Activated CD8-positive, alpha-beta memory T cell treated with anti-CD3 and anti-CD28 coated beads, Interleukin-2, amount 50 U/mL, for 48 hours (primary cell): ENCODE measurements around the gene ADM5.

Experiments
- DNase-seq: peaks from one replicate; pipeline ENCODE4 v3.0.0-alpha.2; 2020

Gene ADM5, protein sequence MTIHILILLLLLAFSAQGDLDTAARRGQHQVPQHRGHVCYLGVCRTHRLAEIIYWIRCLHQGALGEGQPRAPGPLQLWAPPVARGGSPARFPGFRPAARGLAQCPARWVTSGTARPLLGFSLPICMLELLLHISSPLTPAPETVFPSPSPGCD

DNA sequence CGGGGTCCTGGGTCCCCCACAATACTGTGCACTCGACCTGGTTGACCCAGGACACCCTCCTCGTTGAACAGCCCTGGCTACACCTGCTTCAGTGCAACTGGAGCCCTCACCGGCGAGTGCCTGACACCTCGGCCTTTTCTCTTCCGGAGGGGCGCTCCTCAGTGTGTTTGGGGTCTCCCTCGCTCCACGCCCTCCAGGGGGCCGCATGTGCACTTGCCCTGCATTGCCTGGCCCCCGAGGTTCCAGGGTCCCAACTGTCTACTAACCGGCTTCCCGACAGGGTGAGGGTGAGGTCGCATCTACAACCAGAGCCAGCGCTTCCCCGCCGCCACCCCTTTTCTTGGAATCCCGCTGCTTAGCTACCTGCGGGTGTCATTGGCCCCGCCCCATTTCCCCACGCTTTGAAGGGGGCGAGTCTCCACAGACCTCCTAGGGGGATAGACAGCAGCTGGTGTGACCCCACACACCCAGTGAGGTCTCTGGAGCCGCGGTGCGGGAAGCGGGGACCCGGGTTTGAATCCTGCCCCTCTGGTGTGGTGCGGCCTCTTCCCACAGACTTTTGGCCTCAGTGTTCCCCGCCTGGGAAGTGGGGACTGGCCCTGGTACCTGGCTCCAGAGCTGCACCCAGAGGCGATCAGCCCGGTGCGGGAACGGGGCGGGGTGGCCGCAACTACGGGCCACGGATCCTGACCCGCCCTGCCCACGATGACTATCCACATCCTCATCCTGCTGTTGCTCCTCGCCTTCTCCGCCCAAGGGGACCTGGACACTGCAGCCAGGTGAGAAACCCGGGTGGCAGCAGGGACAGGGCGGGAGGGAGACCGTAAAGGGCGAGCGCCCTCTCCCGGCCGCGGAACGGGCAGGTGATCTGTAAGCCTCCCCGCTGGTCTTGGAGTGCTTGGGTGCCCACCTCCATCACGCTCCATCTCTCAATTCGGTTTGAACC, at the start of gene ADM5:
Gene ADM5 (plus strand): TSS at position 462 of the 946 bp plus-strand sequence. CDS start 244 bp downstream, at position 706.
- peak; percentile 83 for DNase-seq

DNA sequence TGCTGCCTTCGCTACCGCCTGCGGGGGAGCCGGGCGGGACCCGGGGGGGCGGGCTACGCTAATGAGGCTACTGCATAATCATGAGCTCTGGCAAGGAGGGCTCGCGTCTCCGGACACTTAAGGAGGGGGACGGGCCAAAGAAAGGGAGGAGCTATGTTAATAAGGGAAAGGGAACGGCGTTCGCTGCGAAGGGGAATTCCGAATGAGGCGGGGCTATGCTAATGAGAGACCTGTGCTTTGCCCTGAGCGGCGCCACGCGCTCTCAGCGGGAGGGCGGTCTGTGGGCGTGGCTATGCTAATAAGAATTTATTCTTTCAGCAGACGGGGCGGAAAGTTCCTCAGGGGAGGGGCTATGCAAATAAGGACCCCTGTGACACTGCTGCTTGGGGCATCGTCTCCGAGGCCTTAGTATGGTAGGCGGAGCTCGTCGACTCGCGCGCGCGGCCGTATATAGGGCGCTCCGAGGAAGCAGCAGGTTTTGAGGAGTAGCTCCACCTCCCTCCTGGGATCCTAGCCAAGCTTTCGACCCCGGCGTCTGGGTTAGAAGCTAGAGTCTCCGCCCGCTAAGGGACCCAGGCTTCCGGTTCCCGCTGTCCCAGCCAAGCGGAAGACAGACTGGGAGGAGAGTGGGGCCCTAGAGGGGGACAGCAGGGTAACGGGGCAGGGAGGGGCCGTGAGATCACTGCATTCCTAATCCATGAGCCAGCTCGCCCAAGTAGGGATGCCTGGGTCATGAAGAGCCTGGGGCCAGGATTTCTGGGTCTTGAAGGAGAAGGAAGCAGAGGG, 49.1 kb upstream of the ADM5 start, which contains the start of gene RRAS:
Gene RRAS (minus strand): TSS at position 31 of the 786 bp plus-strand sequence. CDS start 45 bp downstream, outside the sequence.
- peak; percentile 99 for DNase-seq

DNA sequence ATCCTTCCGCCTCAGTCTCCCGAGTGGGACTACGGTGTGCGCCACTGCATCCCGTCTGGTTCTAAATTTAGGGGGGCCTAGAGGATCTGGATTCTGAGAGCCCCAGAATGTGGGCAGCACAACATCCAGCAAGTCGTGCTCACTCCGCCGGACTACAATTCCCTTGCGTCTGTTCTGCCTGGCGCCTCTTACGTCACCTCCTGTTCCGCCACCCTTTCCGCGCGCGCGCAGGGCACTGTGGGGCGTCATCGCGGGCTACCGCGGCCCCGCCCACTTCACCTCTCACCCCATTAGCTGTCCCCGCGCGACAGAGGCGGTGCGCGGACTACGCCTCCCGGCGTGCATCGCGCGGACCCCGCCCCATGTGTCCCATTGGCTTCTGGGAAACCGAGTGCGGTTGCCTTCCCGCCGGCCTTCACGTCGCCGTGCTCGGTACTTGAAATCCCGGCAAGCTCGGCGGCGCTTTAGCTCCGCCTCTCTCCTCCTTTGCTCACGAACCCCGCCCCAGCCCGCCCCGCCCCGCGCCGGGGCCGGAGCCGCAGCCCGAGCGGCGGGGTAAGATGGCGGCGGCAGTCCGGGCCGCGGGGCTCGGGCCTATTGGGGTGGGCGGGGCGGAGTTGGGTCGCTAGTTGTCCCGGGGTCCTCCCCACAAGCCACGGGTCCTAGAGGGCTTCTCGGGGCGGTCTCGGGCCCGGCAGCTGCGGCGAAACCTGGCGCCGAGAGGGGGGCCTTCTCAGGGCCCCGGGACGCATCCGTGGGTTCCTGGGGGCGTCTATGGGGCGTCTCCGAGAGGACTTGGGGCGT, 47.5 kb upstream of the ADM5 start, which contains the start of gene SCAF1:
Gene SCAF1 (plus strand): TSS at position 522 of the 804 bp plus-strand sequence. CDS start 2,818 bp downstream, outside the sequence.
- peak; percentile 99 for DNase-seq

DNA sequence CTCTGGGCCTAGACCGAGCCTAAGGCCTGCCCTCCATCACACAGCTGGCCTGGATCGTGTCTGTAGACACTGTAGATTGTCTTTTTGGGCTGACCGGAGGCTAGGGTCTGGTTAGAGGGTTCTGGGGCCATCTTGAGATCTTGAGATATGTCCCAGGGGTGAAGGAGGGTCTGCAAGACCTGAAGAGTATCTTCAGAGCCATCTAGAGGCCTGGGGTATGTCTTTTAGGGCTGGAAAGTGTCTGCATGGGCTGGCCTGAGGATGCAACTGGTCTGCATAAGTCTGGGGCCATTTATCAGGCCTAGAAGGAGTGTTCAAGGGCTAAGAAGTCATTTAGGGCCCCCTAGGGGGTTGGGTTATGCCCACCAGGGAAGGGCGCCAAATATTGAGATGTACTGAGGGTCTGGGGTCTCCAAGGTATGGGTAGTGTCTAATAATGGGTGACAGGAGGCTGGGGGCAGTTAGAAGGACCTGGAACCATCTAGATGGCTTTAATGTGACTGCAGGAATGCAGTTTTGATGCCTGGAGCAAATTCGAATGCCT, 46.8 kb upstream of the ADM5 start:
- no peak for DNase-seq

DNA sequence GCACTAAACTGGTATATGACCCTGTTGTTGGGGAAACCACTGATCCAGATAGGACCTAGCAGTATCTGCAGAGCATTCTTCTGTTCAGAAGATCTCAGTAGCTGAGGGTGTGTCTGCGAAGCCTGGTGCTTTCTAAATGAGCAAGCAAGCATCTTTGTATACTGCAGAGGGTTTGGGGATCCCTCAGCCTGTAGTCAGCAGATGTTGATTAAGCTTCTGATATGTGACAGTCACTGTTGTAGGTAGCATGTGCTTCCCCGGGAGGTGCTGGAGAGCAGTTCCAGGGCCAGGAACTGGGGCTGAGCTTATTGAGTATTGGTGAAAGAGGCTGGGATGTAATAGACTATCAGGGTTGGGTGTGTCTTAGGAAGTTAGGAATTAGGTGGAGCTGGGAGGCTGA, 45.9 kb upstream of the ADM5 start:
- no peak for DNase-seq

DNA sequence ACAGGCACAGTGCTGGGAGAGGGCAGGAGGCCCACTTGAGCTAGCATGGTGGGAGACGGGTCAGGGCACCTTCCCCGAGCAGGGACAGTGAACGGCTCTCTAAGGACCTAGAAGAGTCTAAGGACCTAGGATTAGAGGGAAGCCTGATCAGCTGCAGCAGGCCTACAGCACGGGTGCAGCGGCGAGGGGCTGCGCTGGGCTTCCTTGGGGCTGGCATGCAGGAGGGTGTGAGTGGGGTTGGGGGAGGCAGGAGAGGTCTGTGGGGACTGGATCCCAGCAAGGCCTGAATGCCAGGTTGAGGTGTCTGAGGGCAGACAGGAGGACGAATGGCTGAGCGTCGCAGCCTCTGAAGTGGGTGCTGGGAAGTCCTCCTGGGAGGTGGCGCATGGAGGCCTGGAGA, 43.8 kb upstream of the ADM5 start:
- DNase-seq = no peak

DNA sequence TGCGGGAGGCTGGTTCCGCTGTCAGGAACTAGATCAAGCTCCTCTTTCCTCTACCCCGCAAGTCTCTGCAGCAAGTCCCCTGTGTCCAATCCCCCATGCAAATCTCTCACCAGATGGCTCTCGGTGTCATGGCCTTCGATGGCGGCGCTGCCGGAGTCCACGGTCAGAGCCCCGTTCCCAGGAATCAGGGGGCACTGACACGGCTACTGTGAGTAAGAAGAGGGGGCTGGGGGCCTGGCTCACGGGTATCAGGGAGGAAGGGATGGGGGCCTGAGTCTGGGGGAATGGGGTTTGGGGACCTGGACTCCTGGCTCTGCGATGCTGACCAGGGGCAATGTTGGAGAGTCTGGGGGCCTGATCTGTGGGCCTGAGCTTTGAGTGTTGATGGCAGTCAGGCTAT, 43.4 kb upstream of the ADM5 start:
- no peak for DNase-seq

DNA sequence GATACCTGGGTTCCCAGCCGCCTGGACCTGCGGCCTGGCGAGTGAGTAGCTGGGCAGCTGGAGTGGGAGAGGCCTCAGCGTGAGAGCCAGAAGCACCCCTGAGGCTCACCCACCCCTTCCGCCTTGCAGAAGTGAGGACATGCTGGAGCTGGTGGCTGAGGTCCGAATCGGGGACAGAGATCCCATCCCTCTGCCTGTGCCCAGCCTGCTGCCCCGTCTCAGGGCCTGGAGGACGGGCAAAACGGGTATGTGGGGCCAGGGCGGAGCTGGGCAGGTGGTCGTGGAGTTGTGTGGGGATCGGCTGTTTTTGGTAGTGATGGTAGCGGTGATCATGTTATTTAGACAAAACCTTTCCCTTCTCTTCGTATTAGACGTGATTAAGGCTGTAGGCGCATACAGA, 42.8 kb upstream of the ADM5 start:
- DNase-seq = no peak

DNA sequence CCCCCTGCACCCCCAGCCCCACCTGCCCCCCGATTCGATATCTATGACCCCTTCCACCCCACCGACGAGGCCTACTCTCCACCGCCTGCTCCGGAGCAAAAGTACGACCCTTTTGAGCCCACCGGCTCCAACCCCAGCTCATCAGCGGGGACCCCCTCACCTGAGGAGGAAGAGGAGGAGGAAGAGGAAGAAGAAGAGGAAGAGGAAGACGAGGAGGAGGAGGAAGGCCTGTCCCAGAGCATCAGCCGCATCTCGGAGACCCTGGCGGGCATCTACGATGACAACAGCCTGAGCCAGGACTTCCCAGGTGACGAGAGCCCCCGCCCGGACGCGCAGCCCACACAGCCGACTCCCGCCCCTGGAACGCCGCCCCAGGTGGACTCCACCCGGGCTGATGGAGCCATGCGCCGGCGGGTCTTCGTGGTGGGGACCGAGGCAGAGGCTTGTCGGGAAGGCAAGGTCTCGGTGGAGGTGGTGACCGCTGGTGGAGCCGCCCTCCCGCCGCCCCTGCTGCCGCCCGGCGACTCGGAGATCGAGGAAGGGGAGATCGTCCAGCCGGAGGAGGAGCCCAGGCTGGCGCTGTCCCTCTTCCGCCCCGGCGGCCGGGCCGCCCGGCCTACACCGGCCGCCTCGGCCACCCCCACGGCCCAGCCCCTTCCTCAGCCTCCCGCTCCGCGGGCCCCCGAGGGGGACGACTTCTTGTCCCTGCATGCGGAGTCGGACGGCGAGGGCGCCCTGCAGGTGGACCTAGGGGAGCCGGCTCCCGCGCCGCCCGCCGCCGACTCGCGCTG, 38.2 kb upstream of the ADM5 start:
- no peak for DNase-seq

DNA sequence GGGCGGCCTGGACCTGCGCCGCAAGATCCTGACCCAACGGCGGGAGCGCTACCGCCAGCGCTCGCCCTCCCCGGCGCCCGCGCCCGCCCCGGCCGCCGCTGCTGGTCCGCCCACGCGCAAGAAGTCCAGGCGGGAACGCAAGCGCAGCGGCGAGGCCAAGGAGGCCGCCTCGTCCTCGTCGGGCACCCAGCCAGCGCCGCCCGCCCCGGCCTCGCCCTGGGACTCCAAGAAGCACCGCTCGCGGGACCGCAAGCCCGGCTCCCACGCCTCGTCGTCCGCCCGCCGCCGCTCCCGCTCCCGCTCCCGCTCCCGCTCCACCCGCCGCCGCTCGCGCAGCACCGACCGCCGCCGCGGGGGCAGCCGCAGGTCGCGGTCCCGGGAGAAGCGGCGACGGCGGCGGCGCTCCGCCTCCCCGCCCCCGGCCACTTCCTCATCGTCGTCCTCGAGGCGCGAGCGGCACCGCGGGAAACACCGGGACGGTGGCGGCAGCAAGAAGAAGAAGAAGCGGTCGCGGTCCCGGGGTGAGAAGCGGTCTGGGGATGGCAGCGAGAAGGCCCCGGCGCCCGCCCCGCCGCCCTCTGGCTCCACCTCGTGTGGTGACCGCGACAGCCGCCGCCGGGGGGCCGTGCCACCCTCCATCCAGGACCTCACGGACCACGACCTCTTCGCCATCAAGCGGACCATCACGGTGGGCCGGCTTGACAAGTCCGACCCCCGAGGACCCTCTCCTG, 37.4 kb upstream of the ADM5 start:
- DNase-seq = no peak

DNA sequence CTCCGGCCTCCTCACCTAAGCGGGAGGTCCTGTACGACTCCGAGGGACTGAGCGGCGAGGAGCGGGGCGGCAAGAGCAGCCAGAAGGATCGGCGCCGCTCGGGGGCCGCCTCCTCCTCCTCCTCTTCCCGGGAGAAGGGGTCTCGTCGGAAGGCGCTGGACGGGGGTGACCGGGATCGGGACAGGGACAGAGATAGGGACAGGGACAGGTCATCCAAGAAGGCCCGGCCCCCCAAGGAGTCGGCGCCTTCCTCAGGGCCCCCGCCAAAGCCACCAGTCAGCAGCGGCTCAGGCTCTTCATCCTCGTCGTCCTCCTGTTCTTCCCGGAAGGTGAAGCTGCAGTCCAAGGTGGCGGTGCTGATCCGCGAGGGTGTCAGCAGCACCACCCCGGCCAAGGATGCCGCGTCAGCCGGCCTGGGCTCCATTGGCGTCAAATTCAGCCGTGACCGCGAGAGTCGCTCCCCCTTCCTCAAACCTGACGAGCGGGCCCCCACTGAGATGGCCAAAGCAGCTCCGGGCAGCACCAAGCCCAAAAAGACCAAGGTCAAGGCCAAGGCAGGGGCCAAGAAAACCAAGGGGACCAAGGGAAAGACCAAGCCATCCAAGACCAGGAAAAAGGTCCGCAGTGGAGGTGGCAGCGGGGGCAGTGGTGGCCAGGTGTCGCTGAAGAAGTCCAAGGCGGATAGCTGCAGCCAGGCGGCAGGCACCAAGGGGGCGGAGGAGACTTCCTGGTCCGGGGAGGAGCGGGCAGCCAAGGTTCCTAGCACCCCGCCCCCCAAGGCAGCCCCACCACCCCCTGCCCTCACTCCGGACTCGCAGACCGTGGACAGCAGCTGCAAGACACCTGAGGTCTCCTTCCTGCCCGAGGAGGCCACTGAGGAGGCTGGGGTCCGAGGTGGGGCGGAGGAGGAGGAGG, 36.6 kb upstream of the ADM5 start:
- DNase-seq = no peak

DNA sequence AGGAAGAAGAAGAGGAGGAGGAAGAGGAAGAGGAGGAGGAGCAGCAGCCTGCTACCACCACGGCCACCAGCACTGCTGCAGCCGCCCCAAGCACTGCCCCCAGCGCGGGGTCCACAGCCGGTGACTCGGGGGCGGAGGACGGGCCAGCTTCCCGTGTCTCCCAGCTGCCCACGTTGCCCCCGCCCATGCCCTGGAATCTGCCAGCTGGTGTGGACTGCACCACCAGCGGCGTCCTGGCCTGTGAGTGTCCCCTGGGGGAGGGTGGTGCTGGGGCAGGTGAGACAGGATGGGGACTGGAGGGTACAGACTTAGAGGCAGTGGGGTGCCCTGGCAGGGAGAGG, 36.0 kb upstream of the ADM5 start:
- DNase-seq = no peak

DNA sequence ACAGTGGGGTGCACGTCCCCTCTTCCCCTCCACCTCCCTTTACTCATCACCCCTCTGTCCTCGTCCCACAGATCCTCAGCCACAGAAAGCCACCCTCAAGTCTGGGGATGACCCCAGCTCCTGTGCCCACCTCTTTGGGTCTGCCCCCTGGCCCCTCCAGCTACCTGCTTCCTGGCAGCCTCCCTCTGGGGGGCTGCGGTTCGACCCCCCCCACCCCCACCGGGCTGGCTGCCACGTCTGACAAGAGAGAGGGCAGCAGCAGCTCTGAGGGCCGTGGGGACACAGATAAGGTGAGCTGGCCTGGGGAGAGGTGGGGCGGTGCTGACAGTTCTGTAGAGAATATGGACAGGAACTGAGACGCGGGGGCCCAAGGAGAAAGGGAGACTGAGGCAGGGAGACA, 34.8 kb upstream of the ADM5 start:
- no peak for DNase-seq

DNA sequence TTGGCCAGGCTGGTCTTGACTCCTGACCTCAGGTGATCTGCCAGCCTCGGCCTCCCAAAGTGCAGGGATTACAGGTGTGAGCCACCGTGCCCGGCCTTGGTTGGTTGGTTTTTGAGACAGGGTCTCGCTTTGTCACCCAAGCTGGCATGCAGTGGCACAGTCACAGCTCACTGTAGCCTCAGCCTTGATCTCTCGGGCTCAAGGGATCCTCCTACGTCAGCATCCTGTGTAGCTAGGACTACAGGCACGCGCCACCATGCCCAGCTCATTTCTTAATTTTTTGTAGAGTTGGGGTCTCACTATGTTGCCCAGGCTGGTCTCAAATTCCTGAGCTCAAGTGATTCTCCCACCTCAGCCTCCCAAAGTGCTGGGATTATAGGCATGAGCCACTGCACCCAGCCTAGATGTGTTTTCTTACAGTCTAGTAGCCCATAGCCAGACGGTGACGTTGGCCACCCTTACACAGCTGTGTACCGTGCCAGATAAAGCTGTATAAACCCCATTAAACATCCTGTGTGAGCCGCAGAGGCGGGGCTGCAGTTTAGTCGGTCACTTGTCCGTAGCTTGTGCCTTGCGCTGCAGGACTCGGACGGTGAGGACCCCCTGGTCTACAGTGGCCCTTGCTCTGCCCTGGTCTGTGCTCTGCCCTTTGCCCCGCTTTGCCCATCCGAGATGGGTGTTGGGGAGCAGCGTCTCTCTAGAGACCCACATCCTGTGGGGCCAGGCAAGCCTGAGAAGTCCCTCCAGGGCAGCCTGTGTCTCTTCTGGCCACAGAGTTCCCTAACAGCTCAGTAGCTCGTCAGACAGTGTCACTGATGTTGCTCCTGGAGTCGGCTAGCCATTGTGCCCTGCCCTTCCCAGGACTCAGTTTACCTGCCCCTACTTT, 33.6 kb upstream of the ADM5 start:
- no peak for DNase-seq

DNA sequence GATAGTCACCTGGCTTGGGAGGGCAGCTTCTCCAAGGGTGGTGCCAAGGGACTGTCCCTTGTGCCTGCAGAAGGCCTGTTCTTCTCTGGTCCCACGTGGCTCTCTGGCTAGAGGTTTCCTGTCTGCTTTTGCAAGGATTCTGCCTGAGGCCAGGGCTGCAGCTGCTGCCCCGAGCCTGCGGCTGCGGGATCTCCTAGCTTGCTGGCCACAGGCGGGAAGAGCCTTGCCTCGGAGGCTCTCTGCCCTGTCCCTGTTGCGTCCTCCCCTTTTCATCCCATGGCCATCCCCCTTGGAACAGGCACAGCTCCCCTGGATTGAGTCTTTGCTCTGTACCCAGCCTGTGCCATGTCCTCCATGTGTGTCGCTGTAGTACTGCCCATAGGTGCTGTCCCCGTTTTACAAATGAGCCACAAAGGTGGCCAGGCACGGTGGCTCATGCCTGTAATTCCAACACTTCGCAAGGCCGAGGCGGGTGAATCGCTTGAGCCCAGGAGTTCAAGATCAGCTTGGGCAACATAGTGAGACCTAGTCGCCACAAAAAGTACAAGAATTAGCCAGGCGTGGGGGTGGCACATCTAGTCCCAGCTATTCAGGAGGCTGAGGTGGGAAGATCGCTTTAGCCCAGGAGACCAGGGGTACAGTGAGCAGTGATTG, 32.8 kb upstream of the ADM5 start:
- DNase-seq = no peak

DNA sequence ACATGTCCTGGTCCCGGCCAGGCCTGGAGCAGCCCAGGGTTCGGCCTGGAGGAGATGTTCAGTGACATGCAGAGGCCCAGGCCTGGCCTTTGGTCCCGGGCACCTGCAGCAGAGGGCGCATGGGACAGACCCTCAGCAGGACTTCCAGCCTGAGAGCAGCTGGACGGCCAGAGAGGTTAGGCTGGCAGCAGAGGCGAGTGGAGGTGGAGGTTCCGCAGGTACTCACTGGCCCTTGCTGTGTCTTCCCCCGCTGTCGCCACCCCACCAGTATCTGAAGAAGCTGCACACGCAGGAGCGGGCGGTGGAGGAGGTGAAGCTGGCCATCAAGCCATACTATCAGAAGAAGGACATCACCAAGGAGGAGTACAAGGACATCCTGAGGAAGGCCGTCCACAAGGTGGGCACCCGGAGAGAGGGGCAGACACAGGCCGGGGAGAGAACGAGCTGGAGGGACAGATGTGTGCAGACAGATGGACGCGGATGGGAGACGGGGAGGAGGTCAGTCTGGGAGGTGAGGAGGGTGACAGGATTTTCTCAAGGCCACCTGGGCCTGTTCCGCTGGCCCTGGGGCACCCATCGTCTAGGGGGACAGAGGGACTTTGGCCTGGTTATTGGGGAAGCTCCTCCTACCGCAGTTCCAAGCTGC, 31.8 kb upstream of the ADM5 start:
- DNase-seq = no peak

DNA sequence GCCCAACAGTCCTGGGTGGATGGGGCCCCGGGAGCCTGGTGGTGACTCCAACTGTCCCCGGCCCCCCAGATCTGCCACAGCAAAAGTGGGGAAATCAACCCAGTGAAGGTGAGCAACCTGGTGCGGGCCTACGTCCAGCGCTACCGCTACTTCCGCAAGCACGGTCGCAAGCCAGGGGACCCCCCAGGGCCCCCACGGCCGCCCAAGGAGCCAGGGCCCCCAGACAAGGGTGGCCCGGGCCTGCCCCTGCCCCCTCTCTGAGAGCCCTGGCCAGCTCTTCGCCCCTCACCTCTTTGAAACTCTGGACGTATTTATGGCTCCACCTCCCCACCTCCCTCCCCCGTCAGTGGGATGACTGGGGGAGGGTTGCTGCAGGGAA, 31.3 kb upstream of the ADM5 start:
- DNase-seq = no peak
